ENCODE data around the gene KLHL18.
"Not testable (repeated sequence)": the region's sequence is repeated elsewhere in the genome, so short reads cannot be mapped to it uniquely, and the experiment has no call there.

KLHL18 gene

GRCh38 chr3:47315069-47315647 lies 32.4 kb downstream of the KLHL18 start:
- no peak for DNase-seq

GRCh38 chr3:47316151-47316550 lies 33.4 kb downstream of the KLHL18 start:
- DNase-seq = not testable (repeated sequence)

- no peak for DNase-seq
Measured at GRCh38 chr3:47318916-47319315, 36.2 kb downstream of the KLHL18 start.

- no peak for DNase-seq
Measured at GRCh38 chr3:47319956-47320355, 37.2 kb downstream of the KLHL18 start.

- DNase-seq = no peak
Measured at GRCh38 chr3:47323431-47324277, 40.9 kb downstream of the KLHL18 start.

GRCh38 chr3:47324278-47324865 lies 41.6 kb downstream of the KLHL18 start:
- DNase-seq = peak; percentile 43

- DNase-seq = no peak
Measured at GRCh38 chr3:47333907-47334306, 51.2 kb downstream of the KLHL18 start.

GRCh38 chr3:47337656-47338055 lies 54.9 kb downstream of the KLHL18 start:
- DNase-seq = no peak

GRCh38 chr3:47339951-47340350 lies 57.2 kb downstream of the KLHL18 start:
- DNase-seq = no peak

- no peak for DNase-seq
Measured at GRCh38 chr3:47340866-47341265, 58.1 kb downstream of the KLHL18 start.

GRCh38 chr3:47342151-47342550 lies 59.4 kb downstream of the KLHL18 start:
- no peak for DNase-seq

- DNase-seq = no peak
Measured at GRCh38 chr3:47342812-47343211, 60.1 kb downstream of the KLHL18 start.

GRCh38 chr3:47343471-47343971 lies 60.8 kb downstream of the KLHL18 start:
- DNase-seq = no peak

GRCh38 chr3:47344971-47345370 lies 62.2 kb downstream of the KLHL18 start:
- DNase-seq = no peak

GRCh38 chr3:47347217-47347801 lies 64.6 kb downstream of the KLHL18 start:
- no peak for DNase-seq

- no peak for DNase-seq
Measured at GRCh38 chr3:47348411-47349154, 65.8 kb downstream of the KLHL18 start.

GRCh38 chr3:47355010-47355409 lies 72.3 kb downstream of the KLHL18 start:
- no peak for DNase-seq

GRCh38 chr3:47356201-47356600 lies 73.5 kb downstream of the KLHL18 start:
- DNase-seq = no peak

- no peak for DNase-seq
Measured at GRCh38 chr3:47359323-47359722, 76.6 kb downstream of the KLHL18 start.

GRCh38 chr3:47360110-47360517 lies 77.4 kb downstream of the KLHL18 start:
- DNase-seq = not testable (repeated sequence)

- DNase-seq = peak; percentile 38
Measured at GRCh38 chr3:47362701-47363100, 80.0 kb downstream of the KLHL18 start.

GRCh38 chr3:47365213-47366153 lies 82.7 kb downstream of the KLHL18 start:
- DNase-seq = no peak

Measured in CD4-positive, alpha-beta T cell treated with Interleukin-15 for 1 hour (primary cell).